GM18909 (cell line): ENCODE results near the gene ESPNL.
A peak's percentile ranks its signal among the peaks of the same experiment; 100 is the strongest.

Source experiments
- ATAC-seq: cut with Tn5 transposase; IDR thresholded peaks from one replicate; pipeline ENCODE4 v1.9.1; 2021; ENCODE audit warnings: mild to moderate bottlenecking; ENCODE audit not compliant: unreplicated experiment, poor library complexity

ESPNL gene

DNA sequence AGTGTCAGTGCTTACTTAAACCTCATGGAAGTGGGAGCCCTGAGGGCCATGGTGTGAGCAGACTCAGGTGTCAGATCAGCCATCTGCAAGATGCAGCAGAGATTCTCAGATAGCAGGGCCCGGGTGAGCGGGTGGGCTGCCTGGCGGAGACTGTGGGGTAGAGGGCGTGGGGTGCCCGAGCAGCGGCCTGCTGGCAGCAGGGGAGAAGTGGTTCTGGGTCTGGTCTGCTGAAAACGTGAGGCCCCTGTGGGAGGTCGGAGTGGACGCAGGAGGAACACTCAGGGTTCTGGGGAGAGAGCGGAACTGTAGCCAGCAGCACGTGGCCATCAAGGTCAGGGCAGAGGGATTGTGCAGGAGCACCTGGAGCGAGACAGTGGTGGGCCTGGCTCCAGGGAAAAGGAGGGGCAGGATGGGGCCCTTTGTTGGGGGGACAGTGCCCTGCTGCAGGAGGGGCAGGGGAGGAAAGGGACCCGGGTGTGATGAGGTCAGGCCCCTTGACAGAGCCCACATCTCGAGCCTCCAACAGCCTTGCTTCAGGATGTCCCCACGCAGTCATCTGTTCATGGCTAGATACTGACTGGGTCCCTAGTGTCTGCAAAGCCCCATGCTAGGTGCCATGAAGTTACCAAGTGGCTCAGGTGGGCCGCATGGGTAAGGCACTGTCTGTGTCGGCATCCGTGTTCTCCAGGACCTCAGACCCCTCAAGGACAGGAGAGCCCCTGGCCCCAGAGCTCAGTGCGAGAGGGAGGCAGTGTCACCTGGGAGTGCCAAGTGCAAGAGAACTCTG is 2.7 kb upstream of the ESPNL start:
- no peak for ATAC-seq

- ATAC-seq: no peak
Observed at GRCh38 chr2:238097988-238098871, 1.9 kb upstream of the ESPNL start.

DNA sequence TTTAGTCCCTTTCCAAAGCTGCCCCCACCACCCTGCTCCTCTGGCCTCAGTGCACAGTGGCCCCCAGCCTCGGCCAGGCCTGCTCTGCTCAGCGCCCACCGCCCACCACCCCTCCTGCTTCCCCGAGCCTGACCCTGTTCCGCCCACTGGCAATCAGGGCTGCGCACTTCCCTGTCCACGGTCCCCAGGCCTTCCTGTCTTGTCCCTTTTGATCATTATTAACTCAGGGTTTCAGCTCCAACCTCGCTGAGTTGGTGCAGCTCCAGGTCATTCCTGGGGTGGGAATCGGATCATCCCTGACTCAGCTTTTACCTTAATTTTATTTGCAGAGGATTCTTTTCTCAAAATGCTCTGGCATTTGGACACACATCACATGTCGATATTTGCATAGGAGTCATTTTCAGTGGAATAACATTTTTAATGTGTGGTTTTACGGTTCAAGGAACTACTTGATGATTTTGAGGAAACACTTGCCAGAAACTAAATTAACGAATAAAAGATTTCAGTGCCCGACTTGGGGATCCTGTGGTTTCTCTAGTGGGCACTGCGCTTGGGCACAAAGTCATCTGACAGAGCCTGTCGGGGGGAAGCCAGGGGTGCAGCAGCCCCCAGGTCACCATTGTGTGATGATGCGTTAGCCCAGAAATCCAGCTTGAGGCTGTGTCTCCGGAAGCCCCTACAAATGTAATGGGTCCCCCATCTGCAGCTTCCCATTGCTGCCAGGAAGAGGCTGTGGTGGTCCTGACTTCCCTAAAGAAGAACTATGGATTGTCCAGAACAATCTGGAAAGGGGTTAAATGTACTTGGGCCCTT is 1.0 kb upstream of the ESPNL start:
- no peak for ATAC-seq

- no peak for ATAC-seq
Observed at GRCh38 chr2:238099714-238100048, 459 bp upstream of the ESPNL start.

GRCh38 chr2:238100821-238101771 is 956 bp downstream of the ESPNL start:
- ATAC-seq: no peak

- no peak for ATAC-seq
Observed at GRCh38 chr2:238101891-238102841, 2.0 kb downstream of the ESPNL start.

DNA sequence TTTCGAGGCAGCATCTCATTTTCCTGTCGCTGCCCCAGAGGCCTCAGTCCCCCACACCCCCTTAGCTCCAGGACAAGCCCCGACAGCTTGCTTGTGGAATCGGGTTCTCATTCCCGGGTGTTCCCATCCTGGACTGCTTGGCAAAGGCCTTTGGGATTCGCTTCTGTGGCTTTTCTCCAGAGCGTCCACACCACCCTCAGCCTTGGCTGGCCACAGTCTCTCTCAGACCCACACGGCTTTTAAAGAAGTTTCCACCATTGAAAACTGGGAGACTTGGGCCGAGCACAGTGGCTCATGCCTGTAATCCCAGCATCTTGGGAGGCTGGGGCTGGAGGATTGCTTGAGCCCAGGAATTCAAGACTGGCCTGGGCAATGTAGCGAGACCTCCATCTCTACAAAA is 2.7 kb downstream of the ESPNL start:
- ATAC-seq: no peak

DNA sequence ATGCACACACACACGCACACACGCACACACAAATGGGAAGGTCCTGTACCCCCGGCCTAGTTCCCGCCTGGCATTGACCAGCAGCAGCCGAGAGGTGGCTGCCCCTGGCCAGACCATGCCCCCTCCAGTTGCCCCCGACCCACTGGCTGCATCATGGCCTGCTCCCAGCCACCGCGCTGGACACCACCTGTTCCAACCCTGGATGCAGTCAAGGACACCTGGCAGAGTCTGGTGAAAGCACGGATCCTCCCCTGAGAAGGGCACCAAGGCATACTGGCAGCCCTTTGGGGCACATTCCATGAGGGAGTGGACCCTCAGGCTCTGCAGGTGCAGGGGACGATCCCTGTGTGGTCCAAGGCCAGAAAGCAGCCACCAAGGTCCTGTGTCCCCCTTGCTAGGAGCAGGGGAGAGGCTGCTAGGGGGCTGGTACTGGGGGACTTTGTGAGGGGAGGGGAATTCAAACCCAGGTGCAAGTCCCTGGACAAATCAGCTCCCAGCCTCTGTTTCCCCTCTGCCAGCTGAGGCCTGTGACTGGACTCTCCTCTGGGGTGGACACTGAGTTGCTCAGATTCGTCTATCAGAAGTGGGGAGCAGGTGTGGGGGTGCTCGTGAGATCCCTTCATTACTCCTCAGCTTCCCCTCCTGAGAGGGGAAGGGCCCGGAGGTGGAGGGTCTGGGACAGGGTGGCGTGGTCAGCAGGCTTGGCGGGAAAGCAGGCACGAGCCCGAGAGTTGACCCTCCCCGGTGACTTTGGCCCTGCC is 3.5 kb downstream of the ESPNL start:
- no peak for ATAC-seq

- no peak for ATAC-seq
Observed at GRCh38 chr2:238104226-238104690, 4.1 kb downstream of the ESPNL start.

- no peak for ATAC-seq
Observed at GRCh38 chr2:238104691-238105371, 4.7 kb downstream of the ESPNL start.

DNA sequence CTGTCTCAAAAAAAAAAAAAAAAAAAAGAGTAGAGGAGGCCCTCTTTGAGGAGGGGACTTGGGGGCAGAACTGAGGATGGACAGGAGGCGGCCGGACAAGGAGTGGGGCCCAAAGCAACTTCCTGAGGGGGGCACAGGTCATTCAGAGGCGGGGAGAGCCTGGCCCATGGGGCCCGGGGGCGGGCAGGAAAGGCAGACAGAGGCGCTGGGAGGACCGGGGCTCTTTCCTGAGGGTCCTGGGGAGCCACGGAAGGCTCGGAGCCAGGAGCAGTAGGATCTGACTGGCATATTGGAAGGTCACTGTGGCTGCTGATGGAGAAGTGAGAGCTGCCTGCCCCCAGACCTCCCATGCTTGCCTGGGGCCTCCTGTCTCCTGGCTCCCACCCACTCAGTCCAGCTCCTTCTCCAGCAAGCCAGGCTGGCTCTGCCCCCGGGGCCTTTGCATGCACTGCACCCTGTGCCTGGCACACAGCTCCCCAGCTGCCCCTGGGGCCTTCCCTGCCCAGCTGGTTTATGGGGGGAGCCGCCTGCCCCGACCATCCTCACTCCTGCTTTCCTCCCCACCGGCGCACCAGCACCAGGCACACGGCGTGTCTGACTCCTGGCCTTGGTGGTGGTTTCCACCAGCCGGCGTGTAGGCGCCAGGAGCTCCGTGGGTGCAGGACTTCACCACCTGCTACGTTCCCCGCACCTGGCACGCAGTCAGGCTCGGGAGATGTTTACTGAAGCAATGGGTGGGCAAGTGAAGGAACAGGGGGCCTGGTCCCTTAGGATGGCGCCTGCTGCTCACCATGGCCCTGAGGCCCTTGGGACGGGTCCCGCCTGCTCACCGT is 5.6 kb downstream of the ESPNL start:
- no peak for ATAC-seq

GRCh38 chr2:238106339-238106697 is 6.2 kb downstream of the ESPNL start:
- no peak for ATAC-seq

DNA sequence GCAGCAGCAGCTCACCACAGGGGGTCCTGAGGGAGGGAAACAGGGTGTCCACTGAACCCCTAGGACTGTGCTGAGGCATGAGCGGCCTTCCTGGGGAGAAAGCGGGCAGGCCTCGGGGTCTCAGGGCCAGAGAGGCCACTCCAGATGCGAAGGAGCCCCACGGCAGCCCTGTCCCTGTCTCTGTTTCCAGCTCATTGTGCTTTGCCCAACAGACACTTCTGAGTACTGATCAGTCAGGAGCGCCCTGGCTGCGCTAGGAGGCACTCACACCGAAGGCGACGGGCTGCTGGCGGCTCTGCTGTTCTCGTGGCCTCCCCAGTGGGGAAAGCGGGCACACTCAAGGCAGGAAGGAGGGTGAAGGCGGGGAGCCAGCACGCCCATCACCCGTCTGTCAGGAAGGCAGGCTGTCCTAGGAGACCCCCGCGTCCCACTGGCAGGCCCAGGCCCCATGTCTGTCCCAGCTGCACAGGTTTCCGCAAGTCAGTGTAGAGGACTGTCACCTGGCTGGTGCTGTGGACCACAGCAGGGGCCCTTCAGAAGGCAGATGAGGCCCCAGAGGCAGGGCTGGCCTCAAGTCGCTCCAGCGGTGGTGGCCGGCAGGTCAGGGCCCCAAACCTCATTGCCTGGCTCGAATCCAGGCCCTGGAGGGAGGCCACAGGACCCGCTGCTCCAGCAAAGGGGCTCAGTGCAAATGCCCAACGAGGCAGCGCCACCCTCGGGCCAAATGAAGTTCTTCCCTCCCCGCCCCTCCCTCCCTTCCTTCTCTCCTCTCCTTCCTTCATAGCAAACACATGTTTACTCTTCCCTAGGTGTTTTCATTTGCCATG is 6.8 kb downstream of the ESPNL start:
- peak; percentile 11 for ATAC-seq

DNA sequence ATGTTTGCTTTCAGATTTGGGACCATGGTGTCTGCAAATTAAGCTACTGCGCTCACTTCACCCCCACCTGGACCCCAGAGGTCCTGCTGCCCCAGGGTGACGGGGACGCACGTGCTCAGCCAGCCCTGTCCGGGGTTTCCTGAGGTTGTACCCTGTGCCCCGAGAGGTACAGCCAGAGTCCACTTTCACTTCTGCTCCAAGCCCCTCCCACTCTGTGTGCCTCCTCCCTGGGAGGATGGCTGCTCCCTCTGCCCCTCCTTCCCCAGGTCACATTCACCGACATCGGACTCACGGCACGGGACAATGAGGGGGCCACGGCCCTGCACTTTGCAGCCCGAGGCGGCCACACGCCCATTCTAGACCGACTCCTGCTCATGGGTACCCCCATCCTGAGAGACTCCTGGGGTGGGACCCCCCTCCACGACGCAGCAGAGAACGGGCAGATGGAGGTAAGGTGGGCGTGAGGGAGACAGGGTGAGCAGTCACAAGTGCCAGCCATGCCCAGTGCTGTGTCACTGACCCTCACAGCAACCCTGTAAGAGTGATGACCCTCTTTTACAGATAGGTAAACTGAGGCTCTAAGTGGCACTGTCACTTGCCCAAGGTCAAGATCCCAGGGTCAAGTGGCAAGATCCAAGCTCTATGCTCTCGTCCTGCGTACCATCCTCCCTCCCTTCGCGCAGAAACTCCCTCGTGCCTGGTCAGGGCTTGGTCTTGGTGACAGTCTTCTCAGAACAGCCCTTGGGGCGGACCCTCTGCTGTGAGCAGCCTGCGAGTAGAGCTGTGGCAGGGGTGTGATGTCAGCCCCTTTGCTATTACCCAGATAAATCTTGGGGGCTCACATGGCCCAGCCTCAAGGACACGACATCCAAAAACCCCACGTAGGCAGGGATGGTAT is 7.6 kb downstream of the ESPNL start:
- peak; percentile 51 for ATAC-seq
